Middle frontal gyrus (tissue), 1 donor: ENCODE data around the gene PRG2.
"Not testable (repeated sequence)": the region's sequence is repeated elsewhere in the genome, so short reads cannot be mapped to it uniquely, and the experiment has no call there.

ENCODE experiments used
- DNase-seq: peaks from one replicate; pipeline ENCODE4 v3.0.0-alpha.2; 2015; ENCODE audit warnings: low spot score; ENCODE audit errors: extremely low spot score

PRG2 gene

DNA sequence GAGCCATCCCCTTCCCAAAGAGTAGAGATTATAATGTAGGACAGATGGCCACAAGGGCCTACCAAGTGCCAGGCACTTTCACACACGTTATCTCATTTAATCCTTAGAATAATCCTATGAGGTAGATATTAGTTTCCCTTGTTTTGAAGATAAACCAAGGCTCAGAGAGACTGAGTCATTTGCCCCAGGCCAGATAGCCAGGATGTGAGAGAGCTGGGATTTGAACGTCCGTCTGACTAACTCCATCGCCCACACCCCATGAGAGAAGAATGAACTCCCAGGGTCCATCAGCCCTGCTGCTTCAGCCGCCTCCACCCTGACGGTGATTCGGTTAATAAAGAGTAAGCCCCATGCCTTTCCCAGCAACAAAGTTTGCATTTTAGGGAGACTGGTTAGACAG is 20.2 kb downstream of the PRG2 start:
- no peak for DNase-seq

DNA sequence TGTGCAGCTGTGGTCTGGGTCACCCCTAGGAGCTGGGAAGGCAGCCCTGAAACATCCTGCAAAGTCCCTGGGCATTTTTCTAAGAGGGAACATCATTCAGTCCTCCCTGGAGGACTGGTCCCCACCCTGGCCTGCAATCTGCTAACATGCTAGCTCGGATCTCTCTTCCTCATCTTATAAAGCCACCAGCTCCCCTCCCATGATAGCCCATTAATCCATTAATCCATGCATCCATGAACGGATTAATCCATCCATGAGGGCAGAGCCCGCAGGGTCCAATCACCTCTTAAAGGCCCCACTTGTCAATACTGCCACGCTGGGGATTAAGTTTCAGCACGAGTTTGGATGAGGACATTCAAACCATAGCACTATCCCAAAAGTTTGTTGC is 21.6 kb downstream of the PRG2 start:
- no peak for DNase-seq

DNA sequence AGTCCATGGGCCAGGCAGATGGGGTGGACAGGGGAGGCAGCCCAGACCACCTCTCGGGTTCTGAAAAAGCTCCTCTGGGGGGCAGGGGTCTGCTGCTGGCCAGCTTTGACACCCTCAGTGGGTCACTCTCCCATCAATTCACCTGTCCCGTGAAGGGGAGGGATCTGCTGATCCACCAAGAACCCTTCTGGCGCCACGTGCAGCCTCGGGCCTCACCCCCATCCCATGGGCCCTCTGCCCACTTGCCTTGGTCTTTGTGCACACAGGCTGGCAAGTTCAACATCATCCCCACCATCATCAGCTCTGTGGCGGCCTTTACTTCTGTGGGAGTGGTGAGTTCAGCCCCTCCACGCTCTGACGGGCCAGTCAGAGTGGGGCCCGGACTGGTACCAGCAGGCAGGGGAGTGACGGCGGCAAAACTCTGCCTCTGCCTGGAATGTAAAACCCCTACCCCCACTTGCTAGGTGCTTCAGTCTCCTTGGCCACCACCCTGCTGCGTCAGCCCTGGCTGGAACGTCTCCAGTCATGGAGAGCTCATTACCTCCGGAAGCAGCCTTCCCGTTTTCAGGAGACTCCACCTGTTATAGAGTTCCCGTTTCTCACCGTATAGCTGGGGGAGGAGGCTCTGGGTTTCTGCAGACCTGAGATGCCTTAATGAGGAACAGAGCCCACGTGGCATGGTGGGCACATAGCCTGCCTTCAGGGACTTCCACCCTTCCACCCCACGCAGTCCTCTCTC is 22.2 kb downstream of the PRG2 start:
- DNase-seq = no peak

DNA sequence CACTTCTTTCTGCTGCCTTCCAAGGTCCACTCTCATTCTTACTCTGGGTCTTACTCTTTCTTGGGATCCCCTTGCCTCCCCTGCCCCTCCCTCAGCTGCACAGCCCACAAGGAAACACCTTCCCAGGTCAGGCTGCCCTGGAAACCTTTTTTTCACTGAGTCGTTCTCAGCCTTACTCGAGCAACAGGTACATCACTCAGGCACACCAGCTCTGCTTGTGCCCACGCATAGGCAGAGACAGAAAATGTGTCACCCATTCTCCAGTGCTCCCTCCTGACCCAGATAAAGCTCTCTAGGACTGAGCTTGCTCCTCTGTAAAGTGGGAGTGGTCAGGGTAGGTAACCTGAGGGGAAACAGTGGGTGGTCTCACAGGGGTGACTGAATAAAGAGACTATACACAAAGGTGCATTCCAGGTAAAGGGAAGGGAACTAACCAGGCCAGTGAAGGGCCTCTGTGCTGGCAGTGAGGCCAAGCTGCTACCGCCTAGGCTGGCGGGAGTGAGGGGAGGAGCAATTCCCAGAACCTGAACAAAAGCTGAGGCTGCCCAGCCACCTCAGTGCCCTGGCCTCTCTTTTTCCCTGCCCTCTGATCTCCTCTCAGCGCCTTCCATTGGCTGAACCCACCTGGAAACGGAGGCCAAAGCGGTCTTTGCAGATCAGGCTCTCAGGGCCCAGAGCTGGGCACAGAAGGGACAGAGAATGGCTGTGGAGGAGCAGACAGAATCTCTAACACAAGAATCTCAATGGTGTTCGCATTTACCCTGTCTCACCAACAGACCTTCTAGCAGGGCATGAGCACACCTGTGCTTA is 25.4 kb downstream of the PRG2 start:
- no peak for DNase-seq

DNA sequence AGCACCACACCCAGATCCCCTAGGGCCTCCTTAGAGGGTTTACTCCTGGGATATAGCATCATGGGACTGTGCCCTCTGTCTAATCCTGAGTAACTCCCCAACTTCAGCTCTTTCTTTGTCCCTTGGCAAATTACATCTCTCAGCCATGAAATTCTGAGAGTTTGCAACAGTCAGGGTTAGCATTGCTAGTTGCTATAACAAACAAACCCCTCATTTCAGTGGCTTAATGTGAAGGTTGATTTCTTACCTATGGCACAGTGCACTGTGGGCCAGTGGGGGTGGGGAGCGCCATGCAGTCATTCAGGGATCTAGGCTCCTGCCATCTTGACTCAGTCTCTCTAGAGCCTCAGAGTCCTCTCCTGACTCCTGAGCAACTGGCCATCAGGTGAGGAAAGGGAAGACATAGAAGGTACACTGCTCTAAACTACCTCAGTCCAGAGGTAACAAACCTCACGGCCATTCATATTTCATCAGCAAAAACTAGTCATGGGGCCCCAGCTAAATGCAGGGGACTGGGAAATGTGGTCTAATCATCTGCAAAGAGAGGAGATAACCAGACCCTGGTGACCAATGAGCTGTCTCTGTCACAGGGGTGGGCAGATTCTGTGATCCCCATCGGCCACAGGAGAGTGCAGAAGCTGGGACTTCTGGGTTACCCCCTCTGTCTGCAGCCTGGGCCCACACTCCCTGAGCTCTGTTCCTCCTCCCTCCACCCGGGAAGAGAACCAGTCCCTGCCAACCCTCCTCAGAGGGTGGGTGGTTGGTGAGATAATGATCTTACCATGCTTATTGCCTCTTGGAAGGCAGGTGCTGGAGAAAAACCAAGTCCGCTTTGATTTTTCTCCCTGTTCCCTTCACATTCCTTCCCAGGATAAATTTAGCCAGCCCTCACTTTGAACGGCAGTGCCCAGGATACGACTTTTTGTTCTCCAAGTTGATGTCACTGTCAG is 27.0 kb downstream of the PRG2 start:
- DNase-seq = peak; percentile 18

DNA sequence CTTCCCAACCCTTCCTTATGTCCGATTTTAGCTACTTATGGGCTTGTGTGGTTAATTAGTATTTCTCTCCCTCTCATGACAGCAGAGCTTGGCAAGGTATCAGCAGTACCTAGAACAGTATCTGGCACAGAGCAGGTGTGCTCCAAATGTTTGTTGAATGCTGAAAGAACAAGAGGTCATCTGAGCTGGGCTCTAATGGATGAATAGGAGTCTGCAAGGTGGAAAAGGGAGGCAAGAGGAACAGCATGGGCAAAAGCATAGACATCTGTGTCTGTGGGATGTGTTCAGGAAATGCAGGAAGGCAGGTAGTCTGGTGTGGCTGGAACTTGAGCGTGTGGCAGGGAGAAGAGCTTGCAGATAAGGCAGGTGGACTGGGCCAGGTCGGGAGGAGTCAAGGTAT is 28.5 kb downstream of the PRG2 start:
- no peak for DNase-seq

DNA sequence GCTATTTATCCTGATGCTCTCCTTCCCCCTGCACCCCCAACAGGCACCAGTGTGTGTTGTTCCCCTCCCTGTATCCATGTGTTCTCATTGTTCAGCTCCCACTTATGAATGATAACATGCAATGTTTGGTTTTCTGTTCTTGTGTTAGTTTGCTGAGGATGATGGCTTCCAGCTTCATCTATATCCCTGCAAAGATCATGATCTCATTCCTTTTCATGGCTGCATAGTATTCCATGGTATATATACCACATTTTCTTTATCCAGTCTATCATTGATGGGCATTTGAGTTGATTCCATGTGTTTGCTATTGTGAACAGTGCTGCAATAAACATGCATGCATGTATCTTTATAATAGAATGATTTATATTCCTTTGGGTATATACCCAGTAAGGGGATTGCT is 29.0 kb downstream of the PRG2 start:
- not testable (repeated sequence) for DNase-seq

DNA sequence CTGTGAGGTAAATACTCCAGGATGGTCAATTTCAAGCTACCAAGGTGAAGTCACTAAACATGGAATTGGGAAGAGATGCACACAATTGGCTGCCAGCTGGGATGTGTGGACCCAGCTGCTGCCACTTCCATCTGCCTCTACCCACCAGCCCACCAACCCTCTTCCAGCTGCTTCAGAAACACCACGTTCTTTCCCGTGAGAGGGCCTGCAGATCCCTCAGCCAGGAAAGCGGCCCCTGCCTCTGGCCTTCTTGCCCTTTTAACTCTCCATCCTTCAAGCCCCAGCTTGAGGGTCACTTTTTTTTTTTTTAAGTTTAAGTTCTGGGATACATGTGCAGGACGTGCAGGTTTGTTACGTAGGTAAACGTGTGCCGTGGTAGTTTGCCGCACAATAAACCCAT is 29.5 kb downstream of the PRG2 start:
- no peak for DNase-seq

DNA sequence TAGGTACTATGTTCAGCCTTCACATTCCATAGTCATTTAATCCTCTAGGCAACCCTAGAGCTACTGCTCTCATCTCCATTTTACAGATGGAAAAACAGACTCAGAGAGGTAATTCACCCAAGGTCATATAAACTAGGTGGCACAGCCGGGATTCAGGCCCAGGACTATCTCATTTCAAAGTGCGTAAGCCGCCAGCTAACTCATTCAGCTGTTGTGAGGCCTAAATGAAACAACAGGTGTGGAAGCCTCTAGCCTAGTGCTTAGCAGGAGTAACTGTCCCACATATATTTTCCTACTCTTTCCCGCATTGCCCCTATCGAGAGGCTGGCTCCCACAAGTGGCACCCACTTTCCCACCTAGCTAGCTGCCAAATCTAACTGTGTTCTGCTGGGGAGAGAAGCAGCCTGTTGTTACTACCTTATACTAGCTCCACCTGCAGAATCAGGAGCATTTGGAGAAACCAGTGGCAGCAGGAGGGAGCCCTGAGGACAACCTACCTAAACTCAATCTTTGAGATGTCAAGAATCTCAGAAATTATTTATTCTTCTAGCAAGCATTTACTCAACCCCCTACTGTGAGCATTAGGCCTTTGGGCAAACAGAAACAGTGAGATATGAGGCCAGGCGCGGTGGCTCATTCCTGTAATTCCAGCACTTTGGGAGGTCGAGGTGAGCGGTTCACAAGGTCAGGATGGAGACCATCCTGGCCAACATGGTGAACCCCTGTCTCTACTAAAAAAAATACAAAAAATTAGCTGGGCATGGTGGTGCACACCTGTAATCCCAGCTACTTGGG is 30.4 kb downstream of the PRG2 start:
- DNase-seq = no peak

DNA sequence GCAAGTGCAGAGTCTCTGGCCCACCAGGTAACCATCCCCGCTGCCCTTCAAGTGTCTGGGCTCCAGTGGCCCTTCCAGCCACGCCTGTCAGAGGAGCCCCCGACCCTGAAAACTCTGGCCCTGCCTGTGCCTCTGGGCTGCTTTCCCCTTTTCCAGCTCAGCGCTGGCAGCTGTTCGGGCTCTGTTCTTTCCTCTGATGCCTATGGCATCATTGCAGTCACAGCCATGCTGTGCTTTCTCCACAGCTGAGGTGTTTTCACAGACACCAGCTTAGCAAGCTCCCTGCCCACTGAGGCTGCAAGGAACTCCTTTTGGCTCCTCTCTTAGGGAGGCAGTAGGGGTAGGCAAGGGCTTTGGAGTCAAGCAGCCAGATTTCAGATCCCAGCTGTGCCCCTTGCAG is 31.1 kb downstream of the PRG2 start:
- no peak for DNase-seq

DNA sequence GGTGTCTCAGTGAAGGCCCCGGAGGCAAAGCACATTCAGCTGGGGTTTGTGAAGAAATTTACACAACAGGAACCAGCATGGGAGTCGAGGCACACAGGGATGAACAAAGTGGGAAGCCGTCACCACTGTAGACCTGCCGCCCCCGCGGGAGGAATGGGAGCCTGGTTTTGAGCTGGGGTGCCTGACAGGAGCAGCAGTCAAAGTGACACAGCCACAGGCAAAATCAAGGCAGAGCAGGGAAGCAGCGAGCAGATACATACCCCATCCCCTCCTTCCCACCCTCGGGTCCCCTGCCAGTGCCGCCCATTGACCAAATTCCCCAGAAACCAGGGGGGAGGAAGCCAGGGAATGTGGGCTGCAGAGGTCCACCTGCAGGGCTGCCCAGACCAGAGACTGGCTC is 31.5 kb downstream of the PRG2 start:
- no peak for DNase-seq

DNA sequence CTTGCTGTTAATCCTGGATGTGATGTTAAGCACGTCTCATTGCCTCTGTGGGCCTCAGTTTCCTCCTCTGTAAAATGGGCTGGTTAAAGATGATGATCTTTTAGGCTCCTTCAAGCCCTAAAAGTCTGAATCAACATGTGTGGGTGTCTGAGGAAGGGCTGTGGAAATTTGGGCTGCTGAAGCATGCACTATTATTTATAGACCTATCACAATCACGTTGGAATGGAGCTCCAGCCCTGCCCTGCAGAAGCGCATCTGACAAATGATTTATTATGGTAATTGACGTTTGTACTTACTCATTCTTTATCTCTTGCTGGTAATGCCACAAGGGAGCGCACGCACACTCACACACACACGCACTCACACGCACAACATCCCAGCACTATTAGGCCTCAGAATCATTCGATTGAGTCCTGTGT is 31.9 kb downstream of the PRG2 start:
- DNase-seq = no peak

DNA sequence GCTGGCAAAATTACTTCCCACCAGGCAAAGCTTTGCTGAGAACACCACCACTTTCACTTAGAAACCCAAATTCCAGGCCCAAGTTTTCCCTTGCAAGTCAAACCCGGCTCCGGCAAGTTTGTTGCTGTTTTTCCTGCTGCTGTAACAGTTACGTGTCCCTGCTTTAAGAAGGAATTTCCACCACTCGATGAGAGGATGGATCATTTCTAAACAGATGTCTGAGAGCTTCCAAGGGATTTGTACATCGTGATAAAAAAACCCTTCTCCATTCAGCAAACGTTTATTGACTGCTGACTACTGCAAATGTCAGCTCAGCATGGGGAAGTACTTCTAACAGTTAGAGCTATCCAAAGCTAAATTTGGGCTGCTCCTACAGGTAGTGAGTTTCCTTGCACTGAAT is 32.6 kb downstream of the PRG2 start:
- no peak for DNase-seq

DNA sequence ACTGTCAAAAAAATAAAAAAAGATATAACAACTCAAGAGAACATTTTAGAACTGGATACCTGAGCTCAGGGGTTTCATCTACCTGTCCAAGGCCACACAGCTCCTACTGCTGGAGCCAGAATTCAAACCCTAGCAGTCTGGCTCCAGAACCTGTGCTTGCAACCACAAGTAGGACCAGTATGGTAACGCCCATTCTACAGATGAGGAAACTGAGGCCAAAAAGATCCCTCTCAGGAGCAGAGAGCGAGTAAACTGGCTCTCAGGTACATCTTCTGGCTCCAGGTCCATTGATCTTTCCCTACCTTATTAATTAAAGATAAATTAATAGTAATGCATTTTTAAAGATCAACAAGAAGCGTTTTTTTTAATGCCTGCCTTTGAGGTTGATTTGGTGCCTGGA is 33.1 kb downstream of the PRG2 start:
- DNase-seq = no peak

DNA sequence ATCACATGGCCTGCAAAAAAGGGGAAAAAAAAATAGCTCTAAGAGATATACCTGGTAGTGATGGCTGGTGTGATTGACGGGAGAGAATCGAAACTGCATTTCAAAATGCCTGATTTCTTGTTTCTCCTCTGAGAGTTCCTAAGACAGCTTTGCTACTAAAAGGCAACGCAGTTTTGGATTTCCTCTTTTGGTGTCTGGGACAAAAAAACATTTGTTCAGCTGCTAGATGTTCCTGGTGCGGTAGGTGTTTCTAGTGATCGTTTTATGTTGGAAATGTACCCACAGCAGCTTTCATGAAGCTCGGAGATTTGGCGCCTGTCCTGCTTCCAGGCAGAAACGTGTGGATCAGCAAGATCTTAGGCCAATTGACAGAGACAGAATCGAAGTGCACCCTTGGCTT is 34.2 kb downstream of the PRG2 start:
- DNase-seq = no peak

DNA sequence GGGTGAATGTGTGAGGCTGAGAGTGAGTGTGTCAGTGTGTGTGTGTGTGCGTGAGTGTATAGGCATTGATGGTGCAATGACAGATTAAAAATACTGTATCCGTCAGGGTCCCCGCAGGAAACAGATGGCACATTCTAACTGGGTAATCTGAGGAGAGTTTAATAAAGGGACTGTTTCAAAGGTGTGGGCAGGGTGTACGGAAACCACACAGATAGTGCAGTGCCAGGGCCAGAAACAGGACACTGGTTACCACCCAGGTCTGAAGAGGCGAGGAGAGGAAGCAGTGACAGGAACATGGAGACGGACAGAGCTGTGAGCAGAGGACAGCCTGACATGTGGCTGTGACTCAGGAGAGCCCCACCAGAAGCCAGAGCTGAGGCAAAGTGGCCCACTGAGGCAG is 35.8 kb downstream of the PRG2 start:
- DNase-seq = no peak

DNA sequence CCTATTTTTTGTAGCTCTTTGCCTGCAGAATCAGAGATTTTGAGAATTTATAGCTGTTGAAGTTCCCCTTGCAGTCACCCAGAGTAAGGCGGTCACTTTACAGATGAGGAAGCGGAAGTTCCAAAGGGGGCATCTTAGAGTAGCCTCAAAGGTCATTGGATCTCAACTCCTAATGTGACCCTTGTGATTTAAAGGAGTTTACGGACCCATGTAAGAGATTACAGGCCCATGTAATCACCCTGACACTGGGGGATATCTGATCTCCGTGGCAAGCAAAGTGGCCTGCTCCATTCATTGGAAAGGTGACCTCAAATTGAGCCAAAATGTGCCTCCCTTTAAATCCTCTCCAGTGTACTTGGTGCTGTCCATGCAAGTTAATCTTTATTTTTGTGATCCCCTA is 36.6 kb downstream of the PRG2 start:
- no peak for DNase-seq

DNA sequence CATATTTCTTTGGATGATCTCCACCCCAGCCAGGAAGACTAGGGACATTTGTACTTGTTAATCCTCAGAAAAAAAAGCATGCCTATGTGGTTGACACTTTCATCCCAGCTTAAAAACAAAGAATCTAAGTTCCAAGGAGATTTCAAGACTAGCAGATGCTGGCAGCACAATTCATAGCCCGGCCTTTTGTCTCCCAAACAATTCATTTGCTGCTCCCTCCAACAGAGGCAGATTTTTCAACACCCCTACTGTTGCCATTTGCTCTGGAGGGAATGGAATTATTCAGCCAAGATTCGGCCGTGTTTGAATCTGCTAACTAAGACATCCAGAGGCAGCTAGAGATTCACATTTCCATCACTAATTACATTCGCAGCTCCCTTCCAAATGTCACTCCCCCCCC is 37.0 kb downstream of the PRG2 start:
- no peak for DNase-seq

DNA sequence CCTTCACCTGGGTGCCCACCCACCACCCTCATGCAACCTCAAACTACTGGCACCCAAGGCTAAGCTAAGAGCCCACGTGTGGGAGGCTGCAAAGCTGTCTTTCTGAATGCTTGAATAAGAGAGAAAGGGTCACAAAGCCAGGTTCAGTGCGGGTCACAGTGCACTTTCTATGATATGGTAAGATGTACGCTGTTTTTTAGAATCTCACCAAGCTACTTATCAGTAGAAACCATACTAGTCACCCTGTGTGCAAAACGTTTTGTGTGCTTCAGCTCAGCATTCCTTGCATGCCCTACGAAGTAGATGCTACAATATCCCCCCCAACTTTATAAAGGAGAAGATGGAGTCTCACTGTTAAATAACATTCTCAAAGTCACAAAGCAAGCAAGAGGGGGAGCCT is 37.4 kb downstream of the PRG2 start:
- no peak for DNase-seq

DNA sequence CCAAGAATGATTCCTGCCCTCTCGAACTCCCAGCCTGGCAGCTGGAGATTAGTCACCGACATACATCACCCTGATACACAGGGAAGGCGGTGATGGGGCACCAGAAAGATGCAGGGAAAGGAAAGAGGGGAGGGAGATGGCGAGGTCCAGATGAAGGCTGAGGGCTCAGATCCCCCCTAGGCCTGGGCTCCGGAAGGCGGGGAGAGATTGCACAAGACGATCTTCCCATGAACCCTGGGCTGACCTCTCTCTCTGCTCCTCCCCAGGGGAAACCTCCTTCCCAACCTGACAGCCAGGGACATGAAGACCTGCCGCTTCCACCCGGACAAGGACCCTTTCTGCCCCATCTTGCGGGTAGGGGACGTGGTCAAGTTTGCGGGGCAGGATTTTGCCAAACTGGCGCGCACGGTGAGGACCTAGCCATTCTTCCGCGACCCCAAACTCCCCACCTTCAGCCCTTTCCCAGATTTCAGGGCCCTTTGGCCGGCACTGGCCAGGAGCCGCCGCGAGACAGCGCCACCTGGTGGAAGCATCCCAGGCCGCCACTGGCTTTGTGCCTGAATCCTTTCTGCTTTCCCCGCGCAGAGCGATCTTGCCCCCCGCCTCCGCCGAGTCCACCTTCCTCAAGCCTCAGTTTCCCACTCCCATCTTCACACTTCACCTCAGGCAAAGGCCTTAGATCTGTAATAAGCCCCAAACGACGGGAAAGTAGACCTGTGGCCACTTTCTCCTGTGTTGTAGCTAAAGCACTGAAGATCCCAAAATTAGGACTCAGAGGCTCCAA is 40.8 kb downstream of the PRG2 start:
- DNase-seq = no peak
